HEK293 (cell line): Measurements from ENCODE around the gene THAP5.
A peak's percentile ranks its signal among the peaks of the same experiment; 100 is the strongest.

Source experiments
- CTCF ChIA-PET: fragments of 350-600 bp; formaldehyde crosslinking; extraction: SDS; loops from one replicate; lab custom pipeline; 2021; ENCODE audit warnings: antibody characterized with exemption; lab: Yijun Ruan, JAX
- POLR2A ChIA-PET: fragments of 300-600 bp; formaldehyde crosslinking; extraction: SDS; loops from one replicate; lab custom pipeline; 2020; ENCODE audit warnings: antibody characterized with exemption, inconsistent platforms; lab: Yijun Ruan, JAX
- H3K27ac ChIP-seq: fragments of 200-500 bp; sonication (Bioruptor generic); 2 replicates; pipeline ENCODE4 v1.5.1; 2014; ENCODE audit warnings: low read depth, low read length, control low read depth, inconsistent platforms; ENCODE audit errors: extremely low read depth
- H3K36me3 ChIP-seq, 2 experiments: fragments of 200-500 bp in 1 of 2; sonication (Bioruptor generic) in 1 of 2; 1 replicate in 1 of 2; 2 replicates in 1 of 2; pipeline ENCODE4 v1.5.1; 2014 to 2017; ENCODE audit warnings: inconsistent platforms in 2 of 2, low read length in 2 of 2; ENCODE audit not compliant: control insufficient read depth in 2 of 2, insufficient read depth in 1 of 2
- H3K4me1 ChIP-seq: fragments of 200-500 bp; sonication (Bioruptor generic); 2 replicates; pipeline ENCODE4 v1.5.1; 2014; ENCODE audit warnings: mild to moderate bottlenecking, low read length, inconsistent platforms; ENCODE audit not compliant: control insufficient read depth, insufficient read depth
- H3K4me3 ChIP-seq: 2 replicates; pipeline ENCODE4 v1.5.1; 2011; ENCODE audit warnings: low read depth, mild to moderate bottlenecking, control low read depth, low read length, moderate library complexity
- H3K9me3 ChIP-seq: fragments of 200-500 bp; sonication (Bioruptor generic); 2 replicates; pipeline ENCODE4 v1.5.1; 2014; ENCODE audit warnings: low read depth, low read length, inconsistent platforms; ENCODE audit not compliant: control insufficient read depth, insufficient read depth
- CTCF ChIP-seq: fragments of 450-650 bp; formaldehyde crosslinking; IDR thresholded peaks from 2 replicates; pipeline ENCODE4 v1.5.1; 2016; ENCODE audit warnings: missing biosample characterization, missing genetic modification characterization
- FEZF1 ChIP-seq: fragments of 450-650 bp; formaldehyde crosslinking; IDR thresholded peaks from 2 replicates; pipeline ENCODE4 v1.5.1; 2016; ENCODE audit warnings: missing biosample characterization, missing genetic modification characterization
- INSM2 ChIP-seq: fragments of 450-650 bp; formaldehyde crosslinking; IDR thresholded peaks from 2 replicates; pipeline ENCODE4 v1.5.1; 2016; ENCODE audit warnings: missing biosample characterization, missing genetic modification characterization
- MZF1 ChIP-seq: fragments of 450-650 bp; formaldehyde crosslinking; IDR thresholded peaks from 2 replicates; pipeline ENCODE4 v1.5.1; 2017; ENCODE audit warnings: missing biosample characterization, missing genetic modification characterization, borderline replicate concordance
- PATZ1 ChIP-seq: fragments of 450-650 bp; formaldehyde crosslinking; IDR thresholded peaks from 2 replicates; pipeline ENCODE4 v1.5.1; 2016; ENCODE audit warnings: missing biosample characterization, missing genetic modification characterization
- PRDM1 ChIP-seq: fragments of 450-650 bp; formaldehyde crosslinking; IDR thresholded peaks from 2 replicates; pipeline ENCODE4; 2016; ENCODE audit warnings: missing biosample characterization, missing genetic modification characterization
- REST ChIP-seq: fragments of 450-650 bp; formaldehyde crosslinking; IDR thresholded peaks from 2 replicates; pipeline ENCODE4 v1.5.1; 2016; ENCODE audit warnings: missing biosample characterization, missing genetic modification characterization
- SP2 ChIP-seq: fragments of 450-650 bp; formaldehyde crosslinking; IDR thresholded peaks from 2 replicates; pipeline ENCODE4 v1.5.1; 2016; ENCODE audit warnings: missing biosample characterization, missing genetic modification characterization
- ZBTB11 ChIP-seq: fragments of 450-650 bp; formaldehyde crosslinking; conservative IDR thresholded peaks from 2 replicates; pipeline ENCODE4 v1.5.1; 2016; ENCODE audit warnings: low read depth, missing biosample characterization, missing genetic modification characterization
- ZFP37 ChIP-seq: fragments of 450-650 bp; formaldehyde crosslinking; IDR thresholded peaks from 2 replicates; pipeline ENCODE4 v1.5.1; 2016; ENCODE audit warnings: missing biosample characterization, missing genetic modification characterization
- ZNF157 ChIP-seq: fragments of 450-650 bp; formaldehyde crosslinking; IDR thresholded peaks from 2 replicates; pipeline ENCODE4 v1.5.1; 2016; ENCODE audit warnings: missing biosample characterization, missing genetic modification characterization
- ZNF239 ChIP-seq: fragments of 450-650 bp; formaldehyde crosslinking; IDR thresholded peaks from 2 replicates; pipeline ENCODE4 v1.5.1; 2016; ENCODE audit warnings: missing biosample characterization, missing genetic modification characterization
- ZNF248 ChIP-seq: fragments of 450-650 bp; formaldehyde crosslinking; IDR thresholded peaks from 2 replicates; pipeline ENCODE4 v1.5.1; 2017; ENCODE audit warnings: missing biosample characterization, missing genetic modification characterization
- ZNF335 ChIP-seq: fragments of 450-650 bp; formaldehyde crosslinking; conservative IDR thresholded peaks from 2 replicates; pipeline ENCODE4 v1.5.1; 2016; ENCODE audit warnings: missing biosample characterization, missing genetic modification characterization
- ZNF354C ChIP-seq: fragments of 450-650 bp; formaldehyde crosslinking; IDR thresholded peaks from 2 replicates; pipeline ENCODE4 v1.5.1; 2016; ENCODE audit warnings: missing biosample characterization, missing genetic modification characterization, low read depth, borderline replicate concordance
- ZNF423 ChIP-seq: fragments of 450-650 bp; formaldehyde crosslinking; IDR thresholded peaks from 2 replicates; pipeline ENCODE4 v1.5.1; 2016; ENCODE audit warnings: missing biosample characterization, missing genetic modification characterization
- ZNF600 ChIP-seq: fragments of 450-650 bp; formaldehyde crosslinking; IDR thresholded peaks from 2 replicates; pipeline ENCODE4 v1.5.1; 2016; ENCODE audit warnings: missing biosample characterization, missing genetic modification characterization
- ZSCAN5A ChIP-seq: fragments of 450-650 bp; formaldehyde crosslinking; IDR thresholded peaks from 2 replicates; pipeline ENCODE4 v1.5.1; 2016; ENCODE audit warnings: missing biosample characterization, missing genetic modification characterization

Gene THAP5

GRCh38 chr7:108570146-108570755 lies 745 bp upstream of the THAP5 start:
- peaks cover 2 to 25% of the 10 kb centered on the region in 2 experiments; a peak in 2 of 3 replicates for H3K36me3 ChIP-seq
- H3K27ac ChIP-seq = peak overlapping the region; percentile 80
- no peaks in the 10 kb centered on the region for H3K9me3 ChIP-seq
- peak overlapping the region; percentile 87 for H3K4me3 ChIP-seq
- POLR2A ChIA-PET = interaction anchor here (1.0 to 2.0 kb wide), 9 partner anchors 9 to 212 kb away, joined by 3 to 42 read pairs (median 4); partner anchors contain the start of gene PNPLA8
- CTCF ChIA-PET = interaction anchor here (0.6 kb wide), 2 partner anchors 36 to 70 kb away, joined by 3 to 5 read pairs; no protein-coding TSS in a partner anchor
- peaks cover 5% of the 10 kb centered on the region; the same call in 1 of the 2 replicates for H3K4me1 ChIP-seq
- TF ChIP-seq ZNF335 (tag by site-specific recombination) (peak; percentile 75), ZNF423 (tag by site-specific recombination) (no peak; the same call in 1 of the 2 replicates), REST (tag by site-specific recombination) (0 out of 2 replicates have a peak, but pooled peaks have one; percentile 57), ZNF248 (tag by site-specific recombination) (no peak), ZSCAN5A (tag by site-specific recombination) (0 out of 2 replicates have a peak, but pooled peaks have one; percentile 90), SP2 (peak; percentile 3; the same call in 1 of the 2 replicates), ZNF600 (tag by site-specific recombination) (peak; percentile 65; the same call in 1 of the 2 replicates), MZF1 (0 out of 2 replicates have a peak, but pooled peaks have one; percentile 23), ZBTB11 (tag by site-specific recombination) (no peak; the same call in 1 of the 2 replicates), ZNF157 (no peak), INSM2 (tag by site-specific recombination) (no peak), ZNF239 (no peak), CTCF (tag by site-specific recombination) (0 out of 2 replicates have a peak, but pooled peaks have one; percentile 5), PRDM1 (tag by site-specific recombination) (0 out of 2 replicates have a peak, but pooled peaks have one; percentile 43), ZNF354C (tag by site-specific recombination) (no peak), PATZ1 (tag by site-specific recombination) (0 out of 2 replicates have a peak, but pooled peaks have one; percentile 20), ZFP37 (tag by site-specific recombination) (no peak; the same call in 1 of the 2 replicates), FEZF1 (tag by site-specific recombination) (no peak)
